ENCODE results near the gene RAVER1. TPM values are rescaled to one million over a fixed set of nuclear protein-coding genes. Genes with fewer than 3 reads are reported as not detected.

The RAVER1 gene
- total and polyA plus RNA-seq, 9 of the 15 experiments (the other 6 are each of a cell fraction or from before 2014, with no cell fraction given), result 0.06 to 113 (median 7.0) TPM

- no peak for TF ChIP-seq CBFB (CRISPR knock-in tag; IDR thresholded peaks at IDR 0.05)
- TF ChIP-seq HOMEZ (CRISPR knock-in tag; IDR thresholded peaks at IDR 0.05), result no peak
- 0 out of 2 replicates have a peak, but pooled peaks have one; percentile 34 for TF ChIP-seq HDGF (IDR thresholded peaks at IDR 0.05)
- no peak for TF ChIP-seq ZNF609 (CRISPR knock-in tag; IDR thresholded peaks at IDR 0.05; ENCODE audit: borderline replicate concordance)
- TF ChIP-seq TCF7 (IDR thresholded peaks at IDR 0.05; ENCODE audit: borderline replicate concordance), result no peak
- no peak for TF ChIP-seq ID3 (CRISPR knock-in tag; IDR thresholded peaks at IDR 0.05)
- no peak; the same call in 1 of the 2 replicates for TF ChIP-seq ID3 (tag; IDR thresholded peaks at IDR 0.05)
- no peak for TF ChIP-seq ADNP (tag; IDR thresholded peaks at IDR 0.05)
- TF ChIP-seq NFE2 (IDR thresholded peaks at IDR 0.05; ENCODE audit: low read depth), result no peak
- TF ChIP-seq ZNF449 (CRISPR knock-in tag; IDR thresholded peaks at IDR 0.05), result no peak; the same call in 1 of the 2 replicates
- TF ChIP-seq TCFL5 (CRISPR knock-in tag; conservative IDR thresholded peaks at IDR 0.05), result no peak
- TF ChIP-seq TAF7 (tag; IDR thresholded peaks at IDR 0.05), result peak; percentile 72; the same call in 1 of the 2 replicates
- no peak for TF ChIP-seq CTCF (IDR thresholded peaks at IDR 0.05 in 2 of 3, conservative IDR thresholded peaks at IDR 0.05 in 1 of 3; ENCODE audit: insufficient read depth in 2 of 3, low read depth in 1 of 3, low read length in 3 of 3)
- TF ChIP-seq BCOR (IDR thresholded peaks at IDR 0.05), result no peak
- peak; percentile 69 for TF ChIP-seq SP2 (IDR thresholded peaks at IDR 0.05; ENCODE audit: extremely low read depth, low read depth, low read length, poor library complexity, severe bottlenecking)
These were observed 47.2 kb upstream of the RAVER1 start, which contains the start of gene TYK2 (continued) for GRCh38 chr19:10380313-10381102.

Data from K562 (cell line).